Prostate gland (tissue), 2 donors: Measurements from ENCODE around the gene NUDT19. TPM values are rescaled to one million over a fixed set of nuclear protein-coding genes. Genes with fewer than 3 reads are reported as not detected.
A peak's percentile ranks its signal among the peaks of the same experiment; 100 is the strongest.

Experiments used
- DNase-seq: peaks from one replicate; pipeline ENCODE4 v3.0.0-alpha.2; 2019; ENCODE audit warnings: low spot score
- H3K27ac ChIP-seq, 2 donors: fragments of 200-600 bp; sonication (generic); 2 replicates each; pipeline ENCODE4 v1.5.1; 2017 to 2019
- H3K27me3 ChIP-seq: fragments of 200-600 bp; sonication (generic); replicated peaks from 2 replicates; pipeline ENCODE4 v1.5.1; 2019; ENCODE audit not compliant: insufficient read depth
- H3K36me3 ChIP-seq, 2 donors: fragments of 200-600 bp; sonication (generic); 1 replicate in 1 of 2; 2 replicates in 1 of 2; pipeline versions ENCODE4 v1.5.1 to v1.8.1; 2017 to 2019
- H3K4me1 ChIP-seq: fragments of 200-600 bp; sonication (generic); replicated peaks from 2 replicates; pipeline ENCODE4 v1.5.1; 2019
- H3K4me3 ChIP-seq, 2 donors: fragments of 200-600 bp; sonication (generic); 2 replicates each; pipeline ENCODE4 v1.5.1; 2017 to 2019
- H3K9me3 ChIP-seq: fragments of 200-600 bp; sonication (generic); 2 replicates; pipeline ENCODE4 v1.5.1; 2017
- POLR2A ChIP-seq: fragments of 450-650 bp; IDR thresholded peaks from one replicate; pipeline ENCODE4 v1.6.1; 2016; ENCODE audit warnings: antibody characterized with exemption, mild to moderate bottlenecking
- POLR2AphosphoS5 ChIP-seq: sonication (generic); formaldehyde crosslinking; IDR thresholded peaks from one replicate; pipeline ENCODE4 v1.6.1; 2017; ENCODE audit warnings: antibody characterized with exemption
- WGBS: methylation state at CpG from one replicate; pipeline ENCODE4 v1.1.5; 2018; 5-methylcytosine and 5-hydroxymethylcytosine counted together
- intact Hi-C: fragments of 100-400 bp; cut with DNase I; formaldehyde crosslinking; loops from one replicate; pipeline ENCODE4 v1.14.2; 2022
- total RNA-seq, 2 donors: library from RNA; depleted of rRNA; stranded (reverse); fragments of >200 nt; gene quantifications; one replicate each; pipeline ENCODE4 v1.1.0, GENCODE V29; 2016
- TF ChIP-seq, protein P1 (sequence below), 4 experiments: fragments of 200-600 bp in 2 of 4; fragments of 450-650 bp in 2 of 4; sonication (generic) in 2 of 4; IDR thresholded peaks; 1 replicate in 3 of 4; 2 replicates in 1 of 4; pipeline ENCODE4 v1.5.1; 2016 to 2019; ENCODE audit warnings: antibody characterized with exemption in 4 of 4, mild to moderate bottlenecking in 2 of 4, moderate library complexity in 2 of 4

The NUDT19 gene
- total RNA-seq, 2 donors from 2014 or later: 21.7 to 22.4 TPM

DNA sequence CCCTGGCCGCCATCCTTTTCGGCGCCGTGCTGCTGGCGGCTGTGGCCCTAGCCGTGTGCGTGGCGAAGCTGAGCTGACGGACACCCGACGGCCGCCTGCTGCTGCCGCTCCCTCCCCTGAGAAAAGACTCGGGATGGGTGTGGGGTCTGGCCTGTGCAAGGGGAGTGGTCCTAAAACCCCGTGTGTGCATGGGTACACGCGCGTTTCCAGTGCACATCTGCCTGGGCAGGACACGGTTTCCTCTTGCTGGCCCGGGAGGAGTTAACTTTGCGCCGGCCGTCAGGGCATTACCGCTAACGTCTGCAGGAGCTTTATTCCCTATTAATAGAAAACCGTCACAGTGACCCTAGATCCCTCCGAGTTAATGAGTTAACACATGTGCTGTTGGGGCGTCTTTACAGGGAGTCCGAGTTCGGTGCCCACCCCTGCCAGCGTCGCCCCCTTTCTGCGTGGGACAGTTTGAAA lies 14.7 kb upstream of the NUDT19 start:
- WGBS: 23% methylated on average over 32 of the region's 33 CpGs
- peak overlapping the region in 1 of 2 donors; percentile 94 for H3K4me3 ChIP-seq
- intact Hi-C loops: loop anchor here (10.0 kb wide), 2 partner anchors 272 to 332 kb away; partner anchors contain the start of genes DPY19L3 and ZNF507
- H3K27ac ChIP-seq: no peak overlapping the region
- peaks cover 3% of the 10 kb centered on the region for H3K4me1 ChIP-seq
- H3K9me3 ChIP-seq: no peaks in the 10 kb centered on the region
- H3K27me3 ChIP-seq: no peaks in the 10 kb centered on the region
- DNase-seq: no peak
- H3K36me3 ChIP-seq: no peaks in the 10 kb centered on the region
- TF ChIP-seq, protein P1, sequence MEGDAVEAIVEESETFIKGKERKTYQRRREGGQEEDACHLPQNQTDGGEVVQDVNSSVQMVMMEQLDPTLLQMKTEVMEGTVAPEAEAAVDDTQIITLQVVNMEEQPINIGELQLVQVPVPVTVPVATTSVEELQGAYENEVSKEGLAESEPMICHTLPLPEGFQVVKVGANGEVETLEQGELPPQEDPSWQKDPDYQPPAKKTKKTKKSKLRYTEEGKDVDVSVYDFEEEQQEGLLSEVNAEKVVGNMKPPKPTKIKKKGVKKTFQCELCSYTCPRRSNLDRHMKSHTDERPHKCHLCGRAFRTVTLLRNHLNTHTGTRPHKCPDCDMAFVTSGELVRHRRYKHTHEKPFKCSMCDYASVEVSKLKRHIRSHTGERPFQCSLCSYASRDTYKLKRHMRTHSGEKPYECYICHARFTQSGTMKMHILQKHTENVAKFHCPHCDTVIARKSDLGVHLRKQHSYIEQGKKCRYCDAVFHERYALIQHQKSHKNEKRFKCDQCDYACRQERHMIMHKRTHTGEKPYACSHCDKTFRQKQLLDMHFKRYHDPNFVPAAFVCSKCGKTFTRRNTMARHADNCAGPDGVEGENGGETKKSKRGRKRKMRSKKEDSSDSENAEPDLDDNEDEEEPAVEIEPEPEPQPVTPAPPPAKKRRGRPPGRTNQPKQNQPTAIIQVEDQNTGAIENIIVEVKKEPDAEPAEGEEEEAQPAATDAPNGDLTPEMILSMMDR (IDR thresholded peaks at IDR 0.05): no peak
- no peak for TF ChIP-seq POLR2A
- no peak for TF ChIP-seq POLR2AphosphoS5

DNA sequence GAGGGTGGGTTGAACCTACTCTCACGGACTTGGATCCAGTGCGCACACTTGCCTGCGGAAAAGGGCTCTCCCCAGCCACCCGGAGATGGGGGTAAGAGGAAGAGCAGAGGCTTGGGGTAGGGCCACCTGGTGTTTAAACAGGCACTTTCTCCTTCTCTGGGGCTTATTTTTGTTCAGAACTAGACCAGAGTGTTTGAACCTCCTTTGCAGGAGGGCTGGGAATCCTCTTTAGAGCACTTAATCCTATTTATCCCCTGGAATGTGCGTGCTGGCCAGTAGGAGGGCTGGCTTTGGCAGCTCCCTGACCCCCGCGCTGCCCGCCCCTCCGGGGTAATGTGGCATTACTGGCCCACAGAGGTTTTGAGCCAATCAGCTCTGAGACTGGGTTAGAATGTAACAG lies 14.0 kb upstream of the NUDT19 start:
- 69% methylated on average over 9 of the region's 9 CpGs for WGBS
- H3K9me3 ChIP-seq: no peaks in the 10 kb centered on the region
- no peak overlapping the region for H3K27ac ChIP-seq
- no peaks in the 10 kb centered on the region for H3K27me3 ChIP-seq
- intact Hi-C loops: loop anchor here (10.0 kb wide), 2 partner anchors 273 to 333 kb away; partner anchors contain the start of genes DPY19L3 and ZNF507
- peaks cover 3% of the 10 kb centered on the region for H3K4me1 ChIP-seq
- DNase-seq: no peak
- TF ChIP-seq, protein P1 (IDR thresholded peaks at IDR 0.05): no peak
- TF ChIP-seq POLR2A (no peak), POLR2AphosphoS5 (no peak)
- no peak overlapping the region for H3K4me3 ChIP-seq
- no peaks in the 10 kb centered on the region for H3K36me3 ChIP-seq

DNA sequence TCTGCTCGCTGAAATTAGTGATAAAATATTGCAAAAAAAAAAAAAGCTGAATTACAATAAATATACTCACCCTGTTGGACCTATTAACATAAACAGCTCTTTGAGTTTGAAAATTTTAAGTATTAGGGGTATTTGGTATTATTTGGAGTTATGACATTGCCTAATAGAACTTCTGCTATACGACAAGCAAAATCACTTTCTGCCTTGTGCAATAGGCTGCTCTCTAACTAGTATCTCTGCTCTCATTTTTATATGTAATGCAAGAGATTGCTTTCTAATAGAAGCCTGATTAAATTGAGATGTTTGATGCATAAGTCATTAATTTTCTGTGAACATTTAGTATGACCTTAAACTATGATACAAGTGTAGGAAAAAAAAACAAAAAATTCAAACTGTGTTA lies 10.6 kb upstream of the NUDT19 start:
- no peak for TF ChIP-seq POLR2AphosphoS5
- no peak for TF ChIP-seq POLR2A
- TF ChIP-seq, protein P1 (IDR thresholded peaks at IDR 0.05): no peak
- DNase-seq: no peak
- H3K27me3 ChIP-seq: no peaks in the 10 kb centered on the region
- no peak overlapping the region for H3K27ac ChIP-seq
- no peak overlapping the region for H3K4me3 ChIP-seq
- 87% methylated on average over 2 of the region's 2 CpGs for WGBS
- intact Hi-C loops: no loop called here
- no peaks in the 10 kb centered on the region for H3K36me3 ChIP-seq
- H3K4me1 ChIP-seq: peaks cover 3% of the 10 kb centered on the region
- no peaks in the 10 kb centered on the region for H3K9me3 ChIP-seq

DNA sequence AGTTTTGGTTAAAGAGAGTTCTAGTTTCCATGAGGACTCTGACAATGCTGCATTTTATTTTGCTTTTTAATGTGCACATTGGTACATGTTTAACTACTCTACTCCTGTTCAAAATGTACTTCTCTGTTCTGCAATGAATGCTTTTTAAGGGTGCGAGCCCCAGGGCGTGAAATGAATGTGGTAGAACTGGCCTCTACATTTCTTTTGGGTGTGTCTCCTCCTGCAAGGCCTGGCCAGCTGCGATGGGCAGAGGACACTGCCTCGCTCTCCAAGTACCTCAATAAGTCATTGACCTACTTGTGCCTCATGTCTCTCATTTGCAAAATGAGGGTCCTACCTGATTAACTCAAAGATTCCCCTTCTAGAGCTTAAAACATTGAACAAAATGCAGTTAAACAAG lies 9.3 kb upstream of the NUDT19 start:
- no peaks in the 10 kb centered on the region for H3K9me3 ChIP-seq
- intact Hi-C loops: no loop called here
- DNase-seq: no peak
- no peaks in the 10 kb centered on the region for H3K4me1 ChIP-seq
- WGBS: 67% methylated on average over 4 of the region's 4 CpGs
- no peaks in the 10 kb centered on the region for H3K27me3 ChIP-seq
- no peaks in the 10 kb centered on the region for H3K36me3 ChIP-seq
- H3K4me3 ChIP-seq: no peak overlapping the region
- TF ChIP-seq, protein P1 (IDR thresholded peaks at IDR 0.05): no peak
- no peak for TF ChIP-seq POLR2AphosphoS5
- no peak for TF ChIP-seq POLR2A
- no peak overlapping the region for H3K27ac ChIP-seq

DNA sequence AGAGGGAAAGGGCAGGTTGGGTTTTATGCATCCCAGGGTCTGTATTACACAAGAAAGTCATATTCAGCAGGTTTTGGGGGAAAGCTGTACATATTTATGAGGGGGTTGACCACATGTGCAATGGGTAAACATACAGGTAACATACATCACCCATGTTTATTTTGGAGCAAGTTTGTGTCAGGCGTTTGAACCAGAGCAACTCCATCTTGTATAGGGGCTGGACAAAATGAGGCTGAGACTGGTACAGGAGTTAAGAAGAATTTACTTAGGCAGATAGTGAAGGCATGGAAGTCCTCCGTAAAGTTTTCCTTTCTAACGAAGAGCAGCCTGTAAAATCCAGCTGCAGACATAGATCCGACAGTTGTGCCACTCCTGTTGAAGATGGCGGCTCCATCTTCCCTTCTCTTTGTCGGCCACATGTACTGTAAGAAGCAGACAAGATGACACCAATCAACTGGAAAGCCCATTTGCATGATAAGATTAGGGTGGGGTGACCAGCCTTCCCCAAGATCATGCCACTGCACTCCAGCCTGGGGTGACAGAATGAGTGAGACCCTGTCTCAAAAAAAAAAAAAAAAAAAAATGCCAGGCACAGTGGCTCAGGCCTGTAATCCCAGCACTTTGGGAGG lies 4.7 kb upstream of the NUDT19 start:
- H3K4me1 ChIP-seq: no peaks in the 10 kb centered on the region
- intact Hi-C loops: no loop called here
- H3K36me3 ChIP-seq: no peaks in the 10 kb centered on the region
- H3K27ac ChIP-seq: no peak overlapping the region
- no peak for DNase-seq
- TF ChIP-seq POLR2AphosphoS5 (no peak), POLR2A (no peak)
- TF ChIP-seq, protein P1 (IDR thresholded peaks at IDR 0.05): no peak
- no peaks in the 10 kb centered on the region for H3K27me3 ChIP-seq
- 87% methylated on average over 6 of the region's 6 CpGs for WGBS
- no peak overlapping the region for H3K4me3 ChIP-seq
- H3K9me3 ChIP-seq: no peaks in the 10 kb centered on the region
